Suprapubic skin (tissue), 4 donors: ENCODE measurements around the gene CACNA2D3. TPM values are rescaled to one million over a fixed set of nuclear protein-coding genes. Genes with fewer than 3 reads are reported as not detected.

Source experiments
- DNase-seq, 2 donors: peaks; one replicate each; pipeline ENCODE4 v3.0.0-alpha.2; 2019; ENCODE audit warnings: low spot score in 2 of 2
- H3K27ac ChIP-seq: fragments of 200-600 bp; sonication (generic); one replicate; pipeline ENCODE4 v1.5.1; 2019
- H3K27me3 ChIP-seq: fragments of 200-600 bp; sonication (generic); one replicate; pipeline ENCODE4 v1.5.1; 2019
- H3K36me3 ChIP-seq: fragments of 200-600 bp; sonication (generic); one replicate; pipeline ENCODE4 v1.5.1; 2019
- H3K4me1 ChIP-seq: fragments of 200-600 bp; sonication (generic); one replicate; pipeline ENCODE4 v1.5.1; 2019
- H3K4me3 ChIP-seq: fragments of 200-600 bp; sonication (generic); one replicate; pipeline ENCODE4 v1.5.1; 2019; ENCODE audit warnings: mild to moderate bottlenecking
- H3K9me3 ChIP-seq: fragments of 200-600 bp; sonication (generic); one replicate; pipeline ENCODE4 v1.5.1; 2019
- EP300 ChIP-seq: sonication (generic); formaldehyde crosslinking; IDR thresholded peaks from one replicate; pipeline ENCODE4 v1.6.1; 2017; ENCODE audit warnings: antibody characterized with exemption
- POLR2A ChIP-seq, 2 donors: fragments of 450-650 bp; IDR thresholded peaks; one replicate each; pipeline ENCODE4 v1.6.1; 2017; ENCODE audit warnings: antibody characterized with exemption in 2 of 2, mild to moderate bottlenecking in 2 of 2, moderate library complexity in 2 of 2
- POLR2AphosphoS5 ChIP-seq, 3 donors: sonication (generic); formaldehyde crosslinking; IDR thresholded peaks; one replicate each; pipeline ENCODE4 v1.6.1; 2017; ENCODE audit warnings: antibody characterized with exemption in 3 of 3
- WGBS: methylation state at CpG from one replicate; pipeline ENCODE4 v1.1.5; 2018; 5-methylcytosine and 5-hydroxymethylcytosine counted together
- total RNA-seq, 4 donors: library from RNA; depleted of rRNA; stranded (reverse); fragments of >200 nt; gene quantifications; one replicate each; pipeline ENCODE4 v1.1.0, GENCODE V29; 2016
- TF ChIP-seq, protein P1 (sequence below), 2 donors: fragments of 200-600 bp in 1 of 2; fragments of 450-650 bp in 1 of 2; sonication (generic) in 1 of 2; IDR thresholded peaks; one replicate each; pipeline ENCODE4 v1.5.1; 2016 to 2019; ENCODE audit warnings: antibody characterized with exemption in 2 of 2, mild to moderate bottlenecking in 1 of 2, moderate library complexity in 1 of 2

CACNA2D3 gene
- total RNA-seq, 4 donors from 2014 or later: 0.42 to 2.8 (median 0.95) TPM

DNA sequence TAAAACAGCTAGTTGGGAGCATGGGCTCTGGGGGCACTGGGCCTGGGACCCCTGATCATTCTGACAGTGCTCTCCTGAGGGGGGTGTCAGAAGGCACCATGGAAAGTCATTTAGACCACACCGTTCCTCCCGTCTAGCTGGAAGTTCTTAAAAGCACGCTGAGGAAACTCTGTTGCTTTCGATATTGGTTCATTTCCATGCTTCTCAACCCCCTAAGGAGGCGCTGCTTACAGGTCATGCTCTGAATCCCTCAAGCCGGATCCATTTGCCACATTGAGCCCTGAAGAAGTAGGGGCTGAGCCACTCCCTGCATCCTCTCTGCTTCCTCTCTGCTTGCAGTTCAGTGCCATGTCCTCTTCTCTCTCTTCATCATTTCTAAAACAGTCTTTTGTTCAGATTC, 187.2 kb downstream of the CACNA2D3 start:
- DNase-seq: no peak
- no peaks in the 10 kb centered on the region for H3K4me1 ChIP-seq

DNA sequence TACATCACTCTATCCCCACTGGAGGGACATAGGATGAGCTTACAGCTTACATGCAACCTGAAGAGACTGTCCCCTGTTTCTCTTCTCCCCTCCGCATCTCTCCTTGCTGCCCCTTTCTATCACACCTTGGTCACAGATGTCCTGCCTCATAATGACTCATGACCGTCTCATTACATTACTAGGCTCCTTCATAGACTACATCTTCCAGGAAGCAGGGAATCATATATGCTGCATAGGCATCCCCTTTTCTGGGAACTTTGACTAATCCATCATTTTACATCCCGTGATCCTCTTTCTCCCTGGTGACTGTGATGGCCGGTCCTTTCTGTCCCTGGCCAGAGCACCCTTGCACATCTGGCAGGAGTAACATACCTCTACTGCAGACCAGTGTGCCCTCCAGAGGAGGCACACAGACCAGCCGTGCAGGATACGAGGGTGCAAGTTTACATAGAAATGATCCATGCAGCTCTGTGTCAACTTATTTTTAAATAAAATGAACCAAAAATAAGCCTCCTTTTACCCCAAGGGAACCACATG, 188.9 kb downstream of the CACNA2D3 start:
- no peak for DNase-seq
- no peak for TF ChIP-seq POLR2A (IDR thresholded peaks at IDR 0.05)
- TF ChIP-seq, protein P1, sequence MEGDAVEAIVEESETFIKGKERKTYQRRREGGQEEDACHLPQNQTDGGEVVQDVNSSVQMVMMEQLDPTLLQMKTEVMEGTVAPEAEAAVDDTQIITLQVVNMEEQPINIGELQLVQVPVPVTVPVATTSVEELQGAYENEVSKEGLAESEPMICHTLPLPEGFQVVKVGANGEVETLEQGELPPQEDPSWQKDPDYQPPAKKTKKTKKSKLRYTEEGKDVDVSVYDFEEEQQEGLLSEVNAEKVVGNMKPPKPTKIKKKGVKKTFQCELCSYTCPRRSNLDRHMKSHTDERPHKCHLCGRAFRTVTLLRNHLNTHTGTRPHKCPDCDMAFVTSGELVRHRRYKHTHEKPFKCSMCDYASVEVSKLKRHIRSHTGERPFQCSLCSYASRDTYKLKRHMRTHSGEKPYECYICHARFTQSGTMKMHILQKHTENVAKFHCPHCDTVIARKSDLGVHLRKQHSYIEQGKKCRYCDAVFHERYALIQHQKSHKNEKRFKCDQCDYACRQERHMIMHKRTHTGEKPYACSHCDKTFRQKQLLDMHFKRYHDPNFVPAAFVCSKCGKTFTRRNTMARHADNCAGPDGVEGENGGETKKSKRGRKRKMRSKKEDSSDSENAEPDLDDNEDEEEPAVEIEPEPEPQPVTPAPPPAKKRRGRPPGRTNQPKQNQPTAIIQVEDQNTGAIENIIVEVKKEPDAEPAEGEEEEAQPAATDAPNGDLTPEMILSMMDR (IDR thresholded peaks at IDR 0.05): no peak
- no peak for TF ChIP-seq POLR2AphosphoS5 (IDR thresholded peaks at IDR 0.05)
- no peak for TF ChIP-seq EP300
- H3K27me3 ChIP-seq: no peaks in the 10 kb centered on the region
- no peaks in the 10 kb centered on the region for H3K9me3 ChIP-seq
- no peak overlapping the region for H3K4me3 ChIP-seq
- H3K36me3 ChIP-seq: no peaks in the 10 kb centered on the region
- H3K27ac ChIP-seq: no peak overlapping the region
- H3K4me1 ChIP-seq: no peaks in the 10 kb centered on the region
- 80% methylated on average over 6 of the region's 6 CpGs for WGBS

More for the DNA sequence above, 187.2 kb downstream of the CACNA2D3 start:
- TF ChIP-seq EP300 (no peak), POLR2A (IDR thresholded peaks at IDR 0.05) (no peak), POLR2AphosphoS5 (IDR thresholded peaks at IDR 0.05) (no peak)
- TF ChIP-seq, protein P1 (IDR thresholded peaks at IDR 0.05): no peak
- Histone ChIP-seq H3K27me3 (no peaks in the 10 kb centered on the region), H3K27ac (no peak overlapping the region), H3K9me3 (no peaks in the 10 kb centered on the region), H3K36me3 (no peaks in the 10 kb centered on the region), H3K4me3 (no peak overlapping the region)
- 77% methylated on average over 6 of the region's 6 CpGs for WGBS

DNA sequence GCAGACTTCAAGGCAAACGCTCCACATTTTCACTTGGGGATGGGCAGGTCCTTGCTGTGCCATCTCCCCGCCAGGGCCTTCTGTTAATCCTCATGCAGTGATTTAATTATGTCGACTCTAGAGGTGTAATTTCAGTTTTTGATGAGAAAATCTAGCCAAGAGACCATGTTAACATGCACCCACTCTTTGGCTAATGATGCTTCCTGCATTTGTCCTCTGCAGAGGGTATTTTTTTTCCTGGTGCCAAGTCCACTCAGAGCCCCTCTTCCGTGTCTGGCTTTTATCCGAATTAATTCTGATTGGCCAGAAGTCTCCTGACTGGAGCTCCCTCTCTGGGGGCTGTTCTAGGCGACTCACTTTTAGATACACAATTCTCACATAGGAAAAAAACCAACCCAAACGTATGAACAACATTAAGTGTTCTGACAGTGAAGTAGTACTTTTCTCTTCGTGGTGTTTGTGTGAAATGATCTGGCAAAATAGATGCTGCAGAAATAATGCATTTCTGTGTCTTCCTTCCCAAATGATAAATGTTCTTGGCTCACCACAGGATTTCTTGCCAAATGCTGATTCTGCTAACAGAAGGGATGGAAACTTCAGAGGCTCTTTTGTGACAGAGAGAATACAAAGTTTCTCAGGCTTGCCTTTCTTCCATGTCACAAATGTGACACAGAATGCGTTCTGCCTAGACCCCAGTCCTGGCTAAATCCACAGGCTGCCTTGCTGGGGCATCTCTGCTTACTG, 190.0 kb downstream of the CACNA2D3 start:
- no peaks in the 10 kb centered on the region for H3K27me3 ChIP-seq
- no peak overlapping the region for H3K4me3 ChIP-seq
- no peaks in the 10 kb centered on the region for H3K9me3 ChIP-seq
- TF ChIP-seq EP300 (no peak), POLR2AphosphoS5 (IDR thresholded peaks at IDR 0.05) (no peak), POLR2A (IDR thresholded peaks at IDR 0.05) (no peak)
- TF ChIP-seq, protein P1 (IDR thresholded peaks at IDR 0.05): no peak
- 53% methylated on average over 9 of the region's 9 CpGs for WGBS
- H3K27ac ChIP-seq: no peak overlapping the region
- DNase-seq: no peak
- H3K4me1 ChIP-seq: no peaks in the 10 kb centered on the region
- H3K36me3 ChIP-seq: no peaks in the 10 kb centered on the region

DNA sequence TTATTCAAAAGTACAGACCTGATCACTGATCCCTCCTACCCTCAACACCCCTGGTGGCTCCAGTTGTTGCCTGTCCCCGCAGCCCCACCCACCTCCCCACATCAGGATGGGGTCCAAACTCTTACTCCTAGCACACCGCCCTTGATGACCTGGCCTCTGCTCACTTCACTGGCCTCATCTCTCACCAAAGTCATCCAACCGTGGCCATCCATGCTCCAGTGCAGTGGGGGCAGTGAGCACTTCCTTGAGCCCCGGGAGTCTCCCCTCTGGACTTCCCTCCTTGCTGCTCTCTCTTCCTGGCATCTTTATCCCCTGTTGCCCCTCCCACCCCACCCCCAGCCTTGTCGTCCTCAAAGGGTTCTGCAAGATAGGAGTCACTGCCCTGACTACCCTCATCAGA, 191.1 kb downstream of the CACNA2D3 start:
- no peak for DNase-seq
- no peaks in the 10 kb centered on the region for H3K9me3 ChIP-seq
- no peak overlapping the region for H3K27ac ChIP-seq
- no peaks in the 10 kb centered on the region for H3K36me3 ChIP-seq
- no peak overlapping the region for H3K4me3 ChIP-seq
- TF ChIP-seq, protein P1 (IDR thresholded peaks at IDR 0.05): no peak
- TF ChIP-seq POLR2AphosphoS5 (IDR thresholded peaks at IDR 0.05) (no peak), EP300 (no peak), POLR2A (IDR thresholded peaks at IDR 0.05) (no peak)
- no peaks in the 10 kb centered on the region for H3K27me3 ChIP-seq
- no peaks in the 10 kb centered on the region for H3K4me1 ChIP-seq
- WGBS: 89% methylated on average over 5 of the region's 5 CpGs

DNA sequence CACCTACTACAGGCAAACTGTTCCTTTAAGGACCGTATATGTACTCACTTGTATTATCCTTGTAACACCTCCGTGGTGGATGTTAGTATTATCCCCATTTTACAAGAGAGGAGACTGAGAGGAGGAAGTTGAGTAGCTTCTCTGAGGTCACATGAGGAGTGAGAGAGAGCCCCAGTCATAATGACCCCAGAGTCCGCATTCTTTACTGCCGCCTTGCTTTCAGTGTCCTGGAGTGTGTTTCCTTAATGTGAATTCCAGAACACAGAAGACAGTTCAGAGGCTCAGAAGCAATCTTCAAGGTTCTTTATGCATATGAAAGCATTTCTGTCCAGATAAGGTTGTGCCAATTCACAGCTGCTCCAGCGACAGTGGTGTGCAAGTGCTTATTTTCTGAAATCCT, 199.2 kb downstream of the CACNA2D3 start:
- no peak for DNase-seq
- WGBS: 77% methylated on average over 5 of the region's 5 CpGs
- H3K27ac ChIP-seq: no peak overlapping the region
- no peaks in the 10 kb centered on the region for H3K4me1 ChIP-seq
- H3K4me3 ChIP-seq: no peak overlapping the region
- H3K9me3 ChIP-seq: no peaks in the 10 kb centered on the region
- no peaks in the 10 kb centered on the region for H3K27me3 ChIP-seq
- TF ChIP-seq EP300 (no peak), POLR2A (IDR thresholded peaks at IDR 0.05) (no peak), POLR2AphosphoS5 (IDR thresholded peaks at IDR 0.05) (no peak)
- TF ChIP-seq, protein P1 (IDR thresholded peaks at IDR 0.05): no peak
- H3K36me3 ChIP-seq: no peaks in the 10 kb centered on the region
